HG02885 (cell line): Measurements from ENCODE around the gene CHST11.
"Not testable (repeated sequence)": the region's sequence is repeated elsewhere in the genome, so short reads cannot be mapped to it uniquely, and the experiment has no call there.

ENCODE experiments used
- ATAC-seq: cut with Tn5 transposase; IDR thresholded peaks from one replicate; pipeline ENCODE4 v1.9.1; 2021; ENCODE audit warnings: mild to moderate bottlenecking; ENCODE audit not compliant: unreplicated experiment, poor library complexity

The CHST11 gene

DNA sequence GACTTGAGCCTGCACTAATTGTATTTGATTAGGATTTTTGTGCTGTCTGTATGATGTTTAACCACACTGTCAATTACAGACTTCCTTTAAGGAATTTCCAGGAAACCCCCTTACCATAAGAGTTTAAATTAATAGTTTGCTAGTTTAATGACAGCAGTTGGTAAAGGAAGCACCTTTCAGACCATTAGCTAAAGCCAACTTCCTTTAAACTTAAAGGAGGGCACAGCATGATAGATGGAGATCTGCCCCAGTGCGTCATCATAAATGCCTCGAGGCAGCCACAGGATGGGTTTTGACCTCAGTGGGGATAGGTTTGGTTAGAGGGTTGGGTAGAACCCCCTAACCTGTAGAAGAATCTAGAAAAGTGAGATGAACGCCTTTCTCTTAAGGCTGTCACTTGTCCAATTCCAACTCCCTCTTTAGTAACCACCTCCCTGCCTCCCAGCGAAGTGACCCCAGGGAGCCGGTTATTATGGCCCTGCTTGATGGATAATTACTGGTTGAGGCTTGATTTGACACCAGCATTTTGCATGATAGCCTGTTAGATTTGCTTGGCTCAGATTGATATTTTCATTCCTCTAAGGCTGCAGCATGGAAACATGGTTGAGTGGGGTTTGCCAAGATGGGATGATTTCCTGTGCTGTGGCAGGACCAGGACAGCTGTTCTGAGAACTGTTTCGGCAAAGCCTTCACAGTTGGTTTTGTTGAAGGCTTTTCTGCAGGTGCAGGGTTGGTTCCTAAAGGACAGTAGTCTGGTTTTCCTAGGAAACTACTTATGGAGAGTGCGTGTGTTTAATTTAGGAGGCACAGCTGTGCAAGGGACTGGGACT is 62.7 kb downstream of the CHST11 start:
- no peak for ATAC-seq

DNA sequence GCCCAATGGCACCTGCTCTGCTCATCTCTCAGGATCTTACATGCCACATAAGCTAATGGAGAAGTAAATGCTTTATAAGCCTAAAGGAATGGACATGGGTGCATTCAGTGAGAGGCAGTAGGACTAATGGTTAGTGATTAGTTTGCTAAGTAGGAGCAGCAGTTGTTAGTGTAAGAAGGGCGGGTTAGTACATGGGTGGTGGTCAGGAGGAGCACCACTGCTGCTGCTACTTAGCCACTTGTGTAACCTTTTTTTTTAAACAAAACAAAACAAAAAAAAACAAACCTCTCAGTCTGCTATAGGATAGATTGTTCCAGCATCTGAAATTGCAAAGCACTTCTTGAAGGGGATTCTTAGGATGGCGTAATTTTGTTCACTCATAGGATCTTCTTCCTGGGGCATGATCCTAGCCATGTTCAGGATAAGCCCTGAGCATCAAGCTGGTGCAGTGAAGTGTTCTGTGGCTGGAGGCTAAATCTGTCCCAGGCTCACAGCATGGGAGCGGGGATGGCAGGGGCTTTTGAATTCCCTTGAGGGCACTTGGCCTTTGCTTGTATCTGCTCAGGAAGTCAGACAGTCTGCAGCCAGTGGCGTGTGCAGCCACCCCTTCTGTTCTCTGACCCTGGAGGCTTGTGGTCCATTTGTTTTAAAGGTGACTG is 63.6 kb downstream of the CHST11 start:
- peak; percentile 54 for ATAC-seq

DNA sequence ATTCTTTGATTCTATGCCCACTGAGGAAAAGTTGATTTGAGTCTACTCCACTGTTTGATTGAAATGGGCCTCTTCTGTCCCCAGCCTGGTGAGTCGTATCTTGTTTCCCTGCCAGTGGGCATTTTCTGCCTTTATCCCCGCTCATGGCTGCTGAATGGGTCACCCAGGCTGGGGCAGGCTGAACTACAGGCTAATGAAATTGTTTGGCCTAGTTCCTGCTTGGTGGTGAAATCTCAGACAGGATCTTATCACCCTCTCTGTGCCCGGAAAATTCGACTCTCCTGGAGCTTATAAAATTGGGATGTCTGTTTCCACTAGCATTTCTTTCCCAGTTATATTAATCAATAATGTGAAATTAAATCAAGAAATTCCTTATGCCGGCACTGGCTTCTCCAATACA is 65.0 kb downstream of the CHST11 start:
- no peak for ATAC-seq

DNA sequence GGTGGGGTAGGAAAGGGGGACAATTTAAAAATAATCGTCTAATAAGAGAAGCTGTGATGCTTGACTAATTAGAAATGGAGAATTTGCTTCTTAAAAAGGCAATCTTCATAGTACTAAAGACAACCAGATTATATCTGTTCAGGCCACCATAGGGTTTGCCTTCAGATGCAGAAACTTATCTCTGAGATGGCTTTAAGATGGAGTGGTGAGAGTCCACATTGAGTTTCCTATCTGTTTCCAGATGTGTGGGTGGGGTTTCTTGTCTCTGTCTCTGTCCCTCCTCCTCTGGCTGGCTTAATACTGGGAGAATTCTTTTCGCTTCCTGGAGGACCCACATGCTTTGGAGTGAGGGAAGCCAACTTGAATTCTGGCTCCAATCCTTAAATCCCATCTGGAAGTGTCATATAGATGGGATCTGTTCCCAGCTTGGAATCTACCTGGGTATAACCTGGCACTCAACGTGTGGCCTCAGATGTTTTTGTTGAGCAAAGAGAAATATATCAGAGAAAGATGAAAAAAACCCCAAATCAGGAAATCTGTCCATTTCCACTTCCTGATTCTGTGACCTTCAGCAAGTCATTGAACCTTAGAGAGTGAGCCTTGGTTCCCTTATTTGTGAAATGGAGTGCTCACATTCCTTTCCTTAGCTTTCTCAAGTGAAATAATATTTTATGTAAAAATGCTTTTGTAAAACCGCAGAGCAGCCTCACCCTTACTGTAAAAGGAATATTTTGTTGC is 66.4 kb downstream of the CHST11 start:
- ATAC-seq: no peak

DNA sequence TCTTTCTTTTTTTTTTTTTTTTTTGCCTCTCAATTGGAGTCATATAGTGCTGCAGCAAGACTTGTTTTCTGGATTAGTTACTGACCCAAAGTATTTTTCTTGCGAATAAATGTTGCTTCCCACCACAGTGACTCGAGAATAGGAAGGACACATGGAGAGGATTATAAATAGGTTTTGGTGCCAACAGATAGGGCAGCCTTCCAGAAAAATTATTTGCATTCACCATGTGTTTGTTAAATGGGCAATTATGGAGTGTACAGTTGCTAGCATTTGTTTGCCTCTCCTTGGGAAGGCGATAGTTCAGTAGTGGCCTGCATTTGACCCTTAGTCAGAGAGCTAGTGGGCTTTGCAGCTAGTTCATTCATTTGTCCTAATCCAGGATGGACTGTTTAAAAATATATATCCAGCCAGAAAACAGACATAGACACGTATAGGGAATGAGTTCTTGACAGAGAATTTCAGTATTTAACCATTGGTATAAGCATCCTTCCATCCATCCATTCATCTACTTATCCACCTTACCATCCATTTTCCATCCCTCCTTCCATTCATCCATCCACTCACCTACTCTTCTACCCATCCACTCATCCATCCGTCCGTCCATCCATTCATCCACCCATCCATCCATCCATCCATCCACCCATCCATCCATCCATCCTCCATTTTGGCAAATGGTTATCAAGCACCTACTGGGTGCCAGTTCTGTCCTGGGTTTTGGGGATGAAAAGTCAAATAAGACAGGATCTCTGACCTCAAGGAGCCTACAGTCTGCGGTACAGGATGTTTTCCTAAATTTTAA is 67.5 kb downstream of the CHST11 start:
- no peak for ATAC-seq

DNA sequence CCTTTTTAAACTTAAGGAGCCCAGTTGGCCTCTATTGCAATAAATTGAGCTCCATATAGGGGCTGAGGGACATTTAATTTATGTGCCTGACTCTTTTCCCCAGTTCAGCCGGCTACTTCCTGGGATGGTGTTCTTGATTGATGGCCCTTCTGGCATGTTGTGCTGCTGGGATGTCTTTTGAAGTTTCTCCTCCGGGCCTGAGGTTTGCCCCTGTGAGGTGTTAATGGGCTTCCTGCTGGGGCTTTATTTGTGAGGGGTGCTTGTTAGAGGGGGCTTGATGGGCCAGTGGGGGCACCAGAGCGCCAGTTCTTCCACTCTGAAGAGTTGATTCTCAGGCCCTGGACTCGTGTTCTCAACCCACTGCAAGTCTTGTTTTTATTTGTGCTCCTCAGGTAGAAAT is 69.6 kb downstream of the CHST11 start:
- no peak for ATAC-seq

DNA sequence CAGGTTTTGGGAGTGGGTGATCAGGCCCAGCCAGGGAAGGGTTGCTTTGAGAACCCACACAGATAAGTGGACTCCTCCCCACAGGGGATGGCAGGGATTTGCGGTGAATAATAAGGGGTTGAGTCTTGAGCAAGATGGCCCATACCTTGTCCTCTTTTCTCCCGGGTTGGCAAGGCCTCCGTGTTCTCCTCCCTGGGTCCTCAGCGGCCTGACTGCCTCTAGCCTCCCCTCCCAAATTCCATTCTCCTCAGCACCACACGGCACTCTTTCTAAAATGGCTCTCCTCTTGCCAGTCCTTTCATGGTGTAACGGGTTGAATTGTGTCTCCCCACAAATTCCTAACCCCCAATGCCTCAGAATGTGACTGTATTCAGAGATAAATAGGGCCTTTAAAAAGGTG is 70.0 kb downstream of the CHST11 start:
- no peak for ATAC-seq

DNA sequence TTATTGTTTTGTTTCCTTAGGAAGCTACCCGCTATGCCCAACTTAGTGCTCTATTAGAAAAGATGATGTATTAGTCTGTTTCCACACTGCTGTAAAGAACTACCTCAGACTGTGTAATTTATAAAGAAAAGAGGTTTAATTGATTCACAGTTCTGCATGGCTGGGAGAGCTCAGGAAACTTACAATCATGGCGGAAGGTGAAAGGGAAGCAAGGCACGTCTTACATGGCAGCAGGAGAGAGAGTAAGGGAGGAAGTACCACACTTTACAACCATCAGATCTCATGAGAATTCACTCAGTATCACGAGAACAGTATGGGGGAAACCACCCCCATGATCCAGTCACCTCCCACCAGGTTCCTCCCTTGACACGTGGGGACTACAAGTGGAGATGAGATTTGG is 70.9 kb downstream of the CHST11 start:
- ATAC-seq: not testable (repeated sequence)

DNA sequence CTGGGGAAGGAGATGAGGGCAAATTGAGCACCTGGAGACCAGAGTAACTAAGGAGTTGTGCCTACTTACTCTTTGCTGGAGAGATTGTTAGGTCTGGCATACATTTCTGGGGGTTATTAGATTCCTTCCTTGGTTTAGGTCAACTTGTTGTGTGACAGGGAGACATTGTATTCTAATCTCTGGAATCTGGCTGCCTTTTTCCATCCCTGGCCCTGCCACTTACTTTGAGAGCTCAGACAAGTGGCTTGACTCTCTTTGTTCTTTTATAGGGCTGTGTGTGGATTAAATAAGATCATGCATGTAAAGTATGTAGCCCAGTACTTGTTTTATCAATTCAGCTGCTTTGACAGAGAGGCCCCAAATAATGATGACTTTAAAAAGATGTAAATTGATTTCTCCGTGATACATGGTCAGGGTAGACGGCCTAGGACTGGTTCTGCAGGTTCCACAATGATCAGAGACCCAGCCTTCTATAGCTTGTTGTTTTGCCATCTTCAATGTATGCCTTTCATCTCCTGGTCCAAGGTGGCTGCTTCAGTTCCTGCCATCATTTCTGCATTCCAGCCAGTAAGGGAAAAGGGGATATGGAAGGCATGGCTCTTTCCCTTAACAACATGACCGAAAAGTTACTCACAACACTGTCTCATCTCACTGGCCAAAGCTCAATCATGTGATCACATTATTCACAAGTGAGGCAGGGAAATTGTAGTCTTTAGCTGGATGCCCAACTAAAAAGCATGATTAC is 72.6 kb downstream of the CHST11 start:
- no peak for ATAC-seq

DNA sequence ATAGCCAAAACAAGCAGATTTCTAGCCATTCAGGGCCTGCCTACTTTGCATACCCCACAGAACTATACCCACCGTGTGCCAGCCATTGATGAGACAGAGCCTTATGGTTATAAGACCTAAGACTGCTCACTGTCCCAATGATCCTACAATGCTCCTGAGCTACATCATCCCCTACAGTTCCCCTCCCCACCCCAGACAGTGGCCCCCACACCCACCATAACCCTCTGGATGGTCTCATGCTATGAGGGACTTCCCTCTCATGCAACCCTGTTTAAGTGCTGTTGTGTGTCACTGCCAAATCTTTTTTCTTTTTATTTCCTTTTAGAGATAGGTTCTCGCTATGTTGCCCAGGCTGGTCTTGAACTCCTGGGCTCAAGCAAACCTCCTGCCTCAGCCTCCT is 75.9 kb downstream of the CHST11 start:
- ATAC-seq: no peak

DNA sequence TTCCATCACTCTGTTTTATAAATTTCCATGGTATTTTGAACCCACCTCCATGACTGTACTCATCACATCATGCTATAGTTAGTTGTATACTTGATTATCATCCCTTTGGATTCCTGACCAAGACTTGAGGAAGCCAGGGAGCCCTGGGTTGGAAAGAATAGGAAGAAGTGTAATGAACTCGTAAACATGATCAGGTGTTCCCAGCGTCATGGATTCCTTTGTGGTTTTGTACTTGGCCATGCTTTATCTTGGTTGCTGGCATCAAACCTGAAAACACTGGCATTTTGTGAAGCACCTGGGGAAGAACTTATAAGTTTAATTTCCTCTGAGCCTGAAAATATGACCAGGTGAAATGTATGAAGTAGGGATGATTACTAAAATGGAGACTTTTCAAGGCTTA is 76.4 kb downstream of the CHST11 start:
- no peak for ATAC-seq

DNA sequence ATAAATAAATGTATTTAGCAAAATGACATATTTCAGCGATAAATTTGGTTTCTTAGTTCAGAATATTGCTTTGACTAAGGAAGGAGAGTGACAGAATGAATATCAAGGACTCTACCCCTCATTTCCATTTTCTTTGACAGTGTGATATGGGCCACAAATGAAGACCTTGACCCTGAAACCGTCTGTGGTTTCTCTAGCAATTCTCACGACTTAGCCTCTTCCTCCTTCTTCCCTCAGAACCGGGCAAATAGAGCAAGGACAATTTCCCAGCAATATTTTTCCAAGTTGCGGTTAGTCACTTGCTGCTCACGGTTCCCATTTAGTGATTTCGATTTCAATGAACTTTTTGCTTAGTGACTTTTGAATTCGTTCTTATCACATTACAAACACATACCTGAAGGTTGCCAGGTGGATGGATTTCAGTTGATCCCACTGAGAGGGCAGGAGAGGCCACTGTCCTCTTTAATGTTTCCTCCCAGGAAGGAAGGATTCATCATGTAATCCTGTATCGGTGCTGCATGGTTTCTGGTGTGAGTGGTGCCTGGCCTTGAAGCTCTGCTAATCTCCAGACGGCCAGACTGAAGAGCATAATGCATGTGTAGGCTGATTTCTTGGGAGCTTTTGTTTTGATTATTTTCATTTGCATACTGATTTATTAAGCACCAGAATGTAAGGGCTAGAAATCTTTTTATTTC is 77.6 kb downstream of the CHST11 start:
- ATAC-seq: no peak

DNA sequence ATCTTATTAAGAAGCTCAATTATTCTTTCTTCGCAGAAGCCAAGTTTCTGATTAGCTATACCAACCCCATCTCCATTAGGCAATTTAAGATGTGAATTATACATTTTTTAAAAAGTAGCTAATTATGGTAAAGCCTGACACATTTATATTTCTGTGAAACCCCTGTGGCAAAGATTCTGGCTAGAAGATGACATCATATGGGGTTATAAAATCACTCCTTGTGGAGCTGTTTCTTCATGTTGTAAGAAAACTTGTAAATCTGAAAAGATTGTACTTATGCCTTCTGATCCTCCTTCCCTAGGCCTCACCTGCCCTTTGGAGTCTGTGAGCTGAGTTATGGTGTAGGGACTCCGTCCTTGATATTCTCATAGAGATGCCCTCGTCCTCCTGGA is 78.1 kb downstream of the CHST11 start:
- no peak for ATAC-seq

DNA sequence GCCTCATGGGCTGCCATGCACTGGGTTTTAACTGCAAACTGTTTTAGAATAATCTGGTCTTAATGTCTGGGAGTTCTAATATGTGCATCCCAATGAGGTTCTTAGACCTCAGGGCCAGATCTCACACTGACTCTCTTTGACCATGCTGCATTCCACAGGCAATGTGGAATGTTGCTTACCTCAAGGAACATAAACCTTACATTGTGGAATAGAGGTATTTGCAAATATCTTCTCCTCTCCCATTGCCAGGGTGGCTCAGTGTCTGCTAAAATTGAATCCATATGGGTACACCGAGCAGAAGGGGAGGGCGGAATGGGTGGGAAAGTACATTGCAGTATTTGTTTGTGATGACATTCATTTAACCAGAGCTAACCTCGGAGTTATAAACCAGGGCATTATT is 78.6 kb downstream of the CHST11 start:
- ATAC-seq: no peak

DNA sequence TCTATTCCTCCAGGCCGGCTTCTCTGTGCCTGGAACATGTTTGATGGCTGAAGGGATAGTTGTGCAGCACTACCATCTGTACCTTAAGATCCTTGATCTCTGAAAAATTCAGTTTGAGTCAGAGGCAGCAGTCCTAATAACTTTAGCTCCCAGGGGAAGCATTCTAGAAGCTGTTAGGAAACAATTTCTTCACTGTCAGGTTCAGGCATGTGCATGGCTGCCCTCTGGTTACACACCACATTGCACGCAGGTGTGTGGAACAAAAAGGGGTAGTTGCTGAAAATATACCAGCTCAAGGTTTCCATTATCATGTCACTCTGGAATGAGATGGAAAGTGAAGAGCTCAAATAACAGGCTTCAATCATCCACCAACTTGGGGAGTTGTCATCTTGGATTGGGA is 80.1 kb downstream of the CHST11 start:
- ATAC-seq: no peak

DNA sequence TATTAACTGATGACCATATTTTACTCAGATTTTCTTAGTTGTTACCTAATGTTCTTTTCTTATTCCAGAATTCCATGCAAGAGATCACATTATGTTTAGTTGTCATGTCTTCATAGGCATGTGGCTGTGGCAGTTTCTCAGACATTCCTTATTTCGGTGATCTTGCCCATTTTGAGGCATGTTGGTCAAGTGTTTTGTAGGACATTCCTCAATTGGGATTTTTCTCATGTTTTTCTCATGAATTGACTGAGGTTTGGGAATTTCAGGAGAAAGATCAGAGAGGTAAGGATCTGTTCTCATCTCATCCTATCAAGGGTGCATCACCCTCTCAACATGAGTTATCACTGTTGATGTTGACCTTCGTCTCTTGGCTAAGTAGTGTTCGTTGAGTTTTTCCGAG is 81.3 kb downstream of the CHST11 start:
- no peak for ATAC-seq

DNA sequence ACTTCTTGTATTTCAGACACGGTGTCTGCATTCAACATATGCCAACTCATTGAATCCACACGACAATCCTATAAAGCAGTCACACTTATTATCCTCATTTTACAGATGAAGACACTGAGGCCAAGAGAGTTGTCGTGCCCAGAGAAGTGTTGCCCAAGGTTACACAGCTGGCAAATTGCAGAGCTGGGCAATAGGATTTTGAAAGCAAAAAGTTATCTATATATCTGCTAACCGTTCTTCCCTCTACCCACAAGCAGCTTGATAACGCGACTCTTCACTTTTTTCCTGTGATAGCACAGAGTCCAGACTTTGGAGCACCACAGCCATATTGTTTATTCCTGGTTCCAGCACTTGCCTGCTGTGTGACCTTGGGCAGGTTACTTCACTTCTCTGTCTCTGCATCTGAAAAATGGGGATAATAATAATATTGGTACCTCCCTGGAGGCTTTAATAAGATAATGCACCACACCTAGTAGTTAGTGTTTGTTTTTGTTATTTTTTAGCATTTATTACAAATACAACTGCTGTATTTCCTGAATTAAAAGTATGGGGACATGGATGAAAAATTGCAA is 82.2 kb downstream of the CHST11 start:
- ATAC-seq: no peak

DNA sequence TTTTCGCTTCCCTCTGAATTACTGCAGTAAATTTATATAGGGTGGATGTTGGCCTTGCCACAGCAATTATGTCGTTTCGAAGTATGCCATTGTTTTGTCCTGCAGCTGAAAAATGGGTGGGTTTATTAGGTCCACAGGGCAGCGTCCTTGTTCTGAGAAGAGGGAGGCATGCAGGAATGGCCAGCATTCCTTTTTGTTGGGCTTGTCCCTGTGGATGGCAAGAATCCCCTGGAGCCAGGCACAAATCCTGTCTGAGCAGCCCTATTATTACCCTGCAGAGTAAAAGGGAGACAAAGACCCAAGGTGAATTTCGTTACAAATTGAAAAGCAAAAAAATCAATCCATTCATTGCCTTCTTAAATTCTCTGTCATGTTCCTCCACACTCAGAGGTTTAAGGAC is 88.1 kb downstream of the CHST11 start:
- no peak for ATAC-seq

DNA sequence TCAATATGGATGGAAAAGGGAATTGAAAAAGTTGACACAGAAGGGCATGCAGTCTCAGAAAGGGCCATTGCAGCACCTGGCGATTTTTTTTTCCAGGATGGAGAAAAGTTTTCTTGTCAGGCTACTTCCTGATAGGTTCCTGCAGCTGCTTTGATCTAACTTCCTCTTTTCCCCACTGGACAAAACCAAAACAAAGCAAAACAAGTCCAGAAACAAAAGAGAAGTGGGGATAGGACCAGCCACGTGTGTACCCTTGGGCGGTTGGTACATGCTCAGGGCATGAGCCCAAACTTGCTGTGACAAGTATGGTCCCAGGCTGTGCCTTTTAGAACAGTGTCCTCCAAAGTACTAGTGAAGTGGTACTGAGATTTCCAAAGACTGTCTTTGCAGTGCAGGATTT is 89.8 kb downstream of the CHST11 start:
- no peak for ATAC-seq
